GDM1 (cell line): ENCODE data around the gene TBX2.
"Not testable (repeated sequence)": the region's sequence is repeated elsewhere in the genome, so short reads cannot be mapped to it uniquely, and the experiment has no call there.

Experiments
- DNase-seq: peaks from one replicate; lab custom pipeline; 2025; lab: John Stamatoyannopoulos, UW

The TBX2 gene

GRCh38 chr17:61399131-61400065 is at the start of gene TBX2:
Gene TBX2 (plus strand): TSS chr17:61399843. CDS start chr17:61400177, 334 bp downstream.
- DNase-seq = no peak

DNA sequence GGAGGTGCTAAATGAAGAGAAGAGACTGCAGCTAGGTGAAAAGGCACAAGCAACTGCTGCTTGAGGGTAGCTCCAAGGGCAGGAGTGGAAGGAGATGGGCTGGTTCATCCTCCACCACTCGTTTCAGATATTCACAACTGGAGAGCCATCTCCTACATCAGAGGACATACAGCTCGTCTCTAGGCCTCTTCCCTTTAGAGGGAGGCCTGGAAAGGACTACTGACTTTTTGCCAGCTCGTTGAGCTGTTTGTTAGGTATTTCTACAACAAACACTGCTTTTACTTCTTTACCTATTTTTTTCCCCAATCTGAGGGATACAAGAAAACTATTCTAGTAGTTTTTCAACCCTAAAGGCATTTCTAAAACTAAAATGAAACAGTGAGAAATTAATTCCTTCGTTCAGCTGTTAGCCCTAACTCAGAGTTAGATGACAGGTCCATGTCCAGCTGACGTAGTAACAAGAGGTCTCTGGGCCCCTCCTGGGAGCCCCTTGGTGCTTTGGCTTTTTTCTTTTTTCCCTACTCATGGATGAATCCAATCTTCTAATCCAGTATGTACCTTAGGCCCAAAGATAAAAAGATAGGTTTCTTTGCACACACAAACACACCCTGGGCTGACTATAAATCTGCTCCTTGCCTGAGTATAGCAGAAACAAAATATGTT is 47.8 kb upstream of the TBX2 start:
- no peak for DNase-seq

- no peak for DNase-seq
These were observed 47.3 kb upstream of the TBX2 start for GRCh38 chr17:61352408-61352770.

DNA sequence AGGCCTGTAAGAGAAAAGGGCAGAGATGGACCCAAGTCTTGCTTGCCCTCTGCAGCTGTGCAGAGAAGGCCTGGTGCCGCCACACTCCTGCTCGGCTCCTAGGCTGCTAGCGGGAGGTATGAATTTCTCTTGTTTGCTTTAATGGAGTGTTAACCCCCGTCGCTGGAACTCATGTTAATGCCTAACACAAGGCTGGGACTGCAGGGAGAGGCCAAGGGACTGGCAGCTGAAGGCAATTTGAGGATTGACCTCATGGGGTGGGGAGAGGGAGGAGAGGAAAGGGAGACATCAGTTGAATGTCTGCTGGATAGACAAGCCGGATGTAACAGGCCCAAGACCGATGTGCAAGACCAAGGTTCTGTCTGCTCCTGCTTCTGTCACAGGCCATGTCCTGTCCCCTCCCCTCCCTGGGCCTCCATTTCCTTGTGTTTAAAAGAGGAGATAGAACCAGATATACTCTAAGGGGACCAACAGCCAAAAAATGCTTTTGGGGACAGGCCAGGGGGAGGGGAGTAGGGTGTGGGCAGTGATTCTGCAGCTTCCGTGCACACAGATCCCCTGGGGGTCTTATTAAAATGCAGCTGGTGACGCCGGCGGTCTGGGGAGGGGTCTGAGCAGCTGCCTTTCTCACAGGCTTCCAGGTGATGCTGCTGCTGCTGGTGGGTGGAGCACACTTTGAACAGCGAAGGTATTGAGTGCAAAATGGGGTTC is 46.7 kb upstream of the TBX2 start:
- DNase-seq = no peak

- no peak for DNase-seq
These were observed 46.0 kb upstream of the TBX2 start for GRCh38 chr17:61353615-61354014.

DNA sequence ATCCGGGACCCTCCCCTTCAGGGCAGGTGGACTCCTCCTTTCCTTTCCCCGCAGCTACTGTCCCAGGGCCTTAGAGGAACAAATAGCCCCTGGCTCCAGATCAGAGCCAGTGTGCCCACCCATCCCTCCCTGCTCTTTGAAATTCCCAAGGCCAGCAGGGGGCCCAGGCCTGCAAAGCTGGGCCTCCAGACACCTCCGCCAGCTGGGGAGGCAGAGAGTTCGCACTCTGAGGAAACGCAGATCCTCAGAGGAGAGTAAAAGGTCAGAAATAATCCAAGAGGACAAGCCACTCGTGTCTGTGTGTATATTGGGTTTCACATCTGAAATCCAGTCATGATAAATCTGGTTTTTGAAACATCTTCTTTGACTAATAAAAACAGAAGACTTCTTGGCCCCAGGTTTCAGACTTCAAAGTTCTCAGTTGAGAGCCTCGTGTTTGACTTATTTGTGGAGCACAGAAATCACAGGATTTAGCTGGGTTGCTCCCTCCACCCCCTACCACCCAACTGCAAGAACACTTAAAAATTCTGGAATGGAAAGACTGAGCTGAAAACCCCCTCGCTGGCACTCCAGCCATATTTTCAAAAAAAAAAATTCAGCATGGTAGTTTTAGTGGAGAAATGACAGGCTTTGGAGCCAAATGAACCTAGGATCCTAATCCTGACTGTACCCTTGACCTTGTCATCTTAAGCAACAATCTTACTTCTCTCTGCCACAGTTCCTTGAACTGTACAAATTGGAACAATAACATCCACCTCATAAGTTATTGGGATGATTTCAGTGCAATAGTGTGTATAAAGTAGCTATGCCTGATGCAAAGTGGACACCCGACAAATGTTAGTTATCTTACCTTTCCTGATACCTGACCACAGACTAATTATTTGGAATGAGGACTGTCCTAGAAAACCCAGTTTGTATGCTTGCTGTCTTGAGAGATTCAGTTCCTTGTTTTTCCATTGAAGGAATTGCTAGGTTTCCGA is 44.5 kb upstream of the TBX2 start:
- no peak for DNase-seq

GRCh38 chr17:61357061-61357460 is 42.6 kb upstream of the TBX2 start:
- DNase-seq = not testable (repeated sequence)

- DNase-seq = not testable (repeated sequence)
These were observed 40.1 kb upstream of the TBX2 start for GRCh38 chr17:61359513-61359912.

DNA sequence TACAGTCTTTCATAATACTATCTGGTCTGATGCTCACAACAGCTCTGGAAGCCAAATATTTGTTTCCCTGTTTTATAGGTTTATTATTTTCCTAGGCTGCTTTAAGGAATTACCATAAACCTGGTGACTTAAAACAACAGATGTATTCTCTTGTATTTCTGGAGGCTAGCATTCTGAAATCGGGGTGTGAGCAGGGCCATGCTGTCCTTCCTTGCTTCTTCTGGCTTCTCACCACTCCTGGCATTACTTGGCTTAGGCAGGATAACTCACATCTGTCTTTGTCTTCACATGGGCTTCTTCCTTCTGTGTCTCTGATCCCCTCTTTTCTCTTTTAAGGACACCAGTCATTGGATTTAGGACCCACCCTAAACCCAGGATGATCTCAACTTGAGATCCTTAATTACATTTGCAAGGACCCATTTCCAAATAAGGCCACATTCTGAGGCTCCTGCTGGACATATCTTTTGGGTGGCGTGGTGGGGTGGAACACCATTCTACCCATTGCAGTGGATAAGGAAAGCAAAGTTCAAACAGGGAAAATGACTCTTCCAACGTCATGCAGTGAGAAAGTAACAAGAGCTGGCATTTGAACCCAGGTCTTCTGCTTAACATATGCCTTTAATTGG is 39.2 kb upstream of the TBX2 start:
- DNase-seq = no peak

- no peak for DNase-seq
These were observed 38.6 kb upstream of the TBX2 start for GRCh38 chr17:61361084-61361483.

DNA sequence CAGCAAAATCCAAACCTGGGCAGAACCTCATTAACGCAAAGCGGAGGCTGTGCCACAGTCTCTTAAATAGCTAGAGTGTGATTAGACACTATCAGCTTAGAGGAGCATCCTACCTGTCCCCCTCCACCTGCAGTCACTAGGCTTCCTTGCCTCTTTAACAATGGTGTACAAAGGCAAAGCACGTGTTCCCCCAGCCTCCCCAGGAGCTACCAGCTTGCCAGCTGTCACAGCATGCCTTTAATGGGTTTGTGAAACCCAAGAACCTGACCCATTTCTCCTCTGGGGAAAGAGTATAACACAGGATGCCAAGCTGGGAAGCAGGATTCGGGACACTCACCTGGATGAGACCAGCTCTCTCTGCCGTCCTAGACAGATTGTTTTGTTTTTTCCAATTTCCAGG is 37.2 kb upstream of the TBX2 start:
- no peak for DNase-seq

- DNase-seq = no peak
These were observed 36.6 kb upstream of the TBX2 start for GRCh38 chr17:61362852-61363600.

- no peak for DNase-seq
These were observed 35.8 kb upstream of the TBX2 start for GRCh38 chr17:61363601-61364462.

- DNase-seq = no peak
These were observed 35.2 kb upstream of the TBX2 start for GRCh38 chr17:61364463-61364846.

DNA sequence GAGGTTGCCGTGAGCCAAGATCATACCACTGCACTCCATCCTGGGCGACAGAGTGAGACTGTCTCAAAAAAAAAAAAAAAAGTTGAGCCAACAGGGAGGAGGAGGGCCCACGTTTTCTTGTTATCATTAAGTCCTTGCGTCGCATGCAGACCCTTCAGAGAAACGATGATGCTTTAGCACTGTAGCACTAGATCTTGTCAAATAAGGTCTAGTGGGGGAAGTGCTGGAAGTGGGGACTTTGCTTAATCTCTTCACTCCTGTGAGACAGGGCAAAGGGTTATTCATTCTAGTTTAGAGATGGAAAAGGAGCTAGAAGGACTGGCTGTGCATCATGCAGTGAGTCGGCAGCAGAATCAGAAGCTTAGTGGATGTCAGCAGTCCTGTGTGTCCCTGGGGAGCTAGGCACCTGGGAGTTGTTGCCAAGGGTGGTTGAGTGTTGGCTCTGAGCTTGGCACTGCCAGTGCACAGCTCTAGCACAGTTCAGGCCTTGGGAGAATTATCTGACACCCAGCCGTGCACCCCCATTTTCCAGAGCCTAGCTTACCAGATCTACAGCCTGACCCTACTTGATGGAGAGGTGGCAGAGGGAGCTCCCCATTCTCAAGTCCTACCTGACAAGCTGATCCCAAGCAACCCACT is 33.4 kb upstream of the TBX2 start:
- DNase-seq = no peak

GRCh38 chr17:61366715-61367413 is 32.8 kb upstream of the TBX2 start:
- no peak for DNase-seq

- DNase-seq = no peak
These were observed 31.4 kb upstream of the TBX2 start for GRCh38 chr17:61368049-61368831.
